WTC11 (cell line): ENCODE measurements around the gene CCHCR1. TPM values are rescaled to one million over a fixed set of nuclear protein-coding genes. Genes with fewer than 3 reads are reported as not detected.

Experiments used
- ATAC-seq: fragments of 200-7000 bp; cut with Tn5 transposase; 2 replicates; pipeline ENCODE4 v1.10.0; 2021; ENCODE audit warnings: mild to moderate bottlenecking, moderate library complexity
- CTCF ChIA-PET: fragments of 300-600 bp; sonication (Branson Sonifier 250); formaldehyde crosslinking; loops from one replicate; lab custom pipeline; 2021; ENCODE audit warnings: antibody characterized with exemption; lab: Charles Lee
- POLR2A ChIA-PET: fragments of 350-600 bp; sonication (Branson Sonifier 250); formaldehyde crosslinking; loops from one replicate; lab custom pipeline; 2021; ENCODE audit warnings: antibody characterized with exemption; lab: Charles Lee
- DNase-seq: peaks from one replicate; pipeline ENCODE4 v3.0.0; 2021; ENCODE audit warnings: low spot score
- H3K27ac Mint-ChIP-seq: 2 replicates; pipeline ENCODE4 v1.8.0; 2021; ENCODE audit warnings: mixed read lengths
- H3K27me3 Mint-ChIP-seq: 2 replicates; pipeline ENCODE4 v1.8.0; 2021; ENCODE audit warnings: low read depth, mild to moderate bottlenecking, moderate library complexity, mixed read lengths
- H3K36me3 Mint-ChIP-seq: 2 replicates; pipeline ENCODE4 v1.8.0; 2021; ENCODE audit warnings: mixed read lengths
- H3K4me1 Mint-ChIP-seq: 2 replicates; pipeline ENCODE4 v1.8.0; 2022; ENCODE audit warnings: mixed read lengths
- H3K4me3 Mint-ChIP-seq: 2 replicates; pipeline ENCODE4 v1.8.0; 2021; ENCODE audit warnings: mild to moderate bottlenecking, moderate library complexity, mixed read lengths
- H3K9me3 Mint-ChIP-seq: 2 replicates; pipeline ENCODE4 v1.8.0; 2021; ENCODE audit warnings: mixed read lengths
- EMX1 ChIP-seq: fragments of 250-450 bp; sonication (Bioruptor Pico); IDR thresholded peaks from 2 replicates; pipeline ENCODE4 v1.8.0; 2021; ENCODE audit warnings: mild to moderate bottlenecking
- GABPB1 ChIP-seq: sonication (generic); formaldehyde crosslinking; IDR thresholded peaks from 2 replicates; pipeline ENCODE4 v1.8.1; 2023; ENCODE audit warnings: mild to moderate bottlenecking, missing genetic modification reagents
- JAZF1 ChIP-seq: fragments of 250-450 bp; sonication (Bioruptor Pico); IDR thresholded peaks from 2 replicates; pipeline ENCODE4 v1.9.0; 2021; ENCODE audit warnings: moderate library complexity, mild to moderate bottlenecking, inconsistent platforms
- JUN ChIP-seq: sonication (generic); formaldehyde crosslinking; IDR thresholded peaks from 2 replicates; pipeline ENCODE4 v1.8.0; 2023; ENCODE audit warnings: mild to moderate bottlenecking, missing genetic modification reagents
- NFATC4 ChIP-seq: fragments of 250-450 bp; sonication (Bioruptor Pico); IDR thresholded peaks from 2 replicates; pipeline ENCODE4 v1.9.0; 2021; ENCODE audit warnings: mild to moderate bottlenecking
- NFYB ChIP-seq: sonication (generic); formaldehyde crosslinking; conservative IDR thresholded peaks from 2 replicates; pipeline ENCODE4 v1.8.0; 2022; ENCODE audit warnings: low read depth, missing genetic modification reagents
- TCF7 ChIP-seq: sonication (generic); formaldehyde crosslinking; IDR thresholded peaks from 2 replicates; pipeline ENCODE4 v1.8.0; 2022; ENCODE audit warnings: mild to moderate bottlenecking, low read depth, missing genetic modification reagents, moderate library complexity
- TEAD1 ChIP-seq: sonication (generic); formaldehyde crosslinking; IDR thresholded peaks from 2 replicates; pipeline ENCODE4 v1.8.0; 2022; ENCODE audit warnings: mild to moderate bottlenecking, missing genetic modification reagents
- ZNF232 ChIP-seq: sonication (generic); formaldehyde crosslinking; IDR thresholded peaks from 2 replicates; pipeline ENCODE4 v1.8.0; 2022; ENCODE audit warnings: mild to moderate bottlenecking, missing genetic modification reagents
- ZNF416 ChIP-seq: fragments of 250-450 bp; sonication (Bioruptor Pico); IDR thresholded peaks from 2 replicates; pipeline ENCODE4 v1.9.0; 2021; ENCODE audit warnings: mild to moderate bottlenecking, inconsistent platforms
- ZNF671 ChIP-seq: fragments of 250-450 bp; sonication (Bioruptor Pico); IDR thresholded peaks from 2 replicates; pipeline ENCODE4 v1.8.0; 2021; ENCODE audit warnings: mild to moderate bottlenecking
- total RNA-seq: library from RNA; stranded (reverse); gene quantifications from 3 replicates; pipeline ENCODE4 v1.2.3, GENCODE V29; 2021
- TF ChIP-seq, protein P1 (sequence below): fragments of 250-450 bp; sonication (Bioruptor Pico); conservative IDR thresholded peaks from 2 replicates; pipeline ENCODE4 v1.9.0; 2021; ENCODE audit warnings: mild to moderate bottlenecking
- TF ChIP-seq, protein P2 (sequence below): fragments of 250-450 bp; sonication (Bioruptor Pico); IDR thresholded peaks from 2 replicates; pipeline ENCODE4 v1.9.0; 2021; ENCODE audit warnings: mild to moderate bottlenecking
- TF ChIP-seq, protein P3 (sequence below): sonication (generic); formaldehyde crosslinking; IDR thresholded peaks from 2 replicates; pipeline ENCODE4 v1.8.1; 2023; ENCODE audit warnings: mild to moderate bottlenecking, missing genetic modification reagents, moderate library complexity
- TF ChIP-seq, protein P4 (sequence below): fragments of 250-450 bp; sonication (Bioruptor Pico); IDR thresholded peaks from 2 replicates; pipeline ENCODE4 v1.9.0; 2021; ENCODE audit warnings: mild to moderate bottlenecking
- TF ChIP-seq, protein P5 (sequence below): fragments of 250-450 bp; sonication (Bioruptor Pico); IDR thresholded peaks from 2 replicates; pipeline ENCODE4 v1.8.0; 2021; ENCODE audit warnings: mild to moderate bottlenecking

The CCHCR1 gene
- total RNA-seq, 1 experiment from 2014 or later, result 58.7 TPM

DNA sequence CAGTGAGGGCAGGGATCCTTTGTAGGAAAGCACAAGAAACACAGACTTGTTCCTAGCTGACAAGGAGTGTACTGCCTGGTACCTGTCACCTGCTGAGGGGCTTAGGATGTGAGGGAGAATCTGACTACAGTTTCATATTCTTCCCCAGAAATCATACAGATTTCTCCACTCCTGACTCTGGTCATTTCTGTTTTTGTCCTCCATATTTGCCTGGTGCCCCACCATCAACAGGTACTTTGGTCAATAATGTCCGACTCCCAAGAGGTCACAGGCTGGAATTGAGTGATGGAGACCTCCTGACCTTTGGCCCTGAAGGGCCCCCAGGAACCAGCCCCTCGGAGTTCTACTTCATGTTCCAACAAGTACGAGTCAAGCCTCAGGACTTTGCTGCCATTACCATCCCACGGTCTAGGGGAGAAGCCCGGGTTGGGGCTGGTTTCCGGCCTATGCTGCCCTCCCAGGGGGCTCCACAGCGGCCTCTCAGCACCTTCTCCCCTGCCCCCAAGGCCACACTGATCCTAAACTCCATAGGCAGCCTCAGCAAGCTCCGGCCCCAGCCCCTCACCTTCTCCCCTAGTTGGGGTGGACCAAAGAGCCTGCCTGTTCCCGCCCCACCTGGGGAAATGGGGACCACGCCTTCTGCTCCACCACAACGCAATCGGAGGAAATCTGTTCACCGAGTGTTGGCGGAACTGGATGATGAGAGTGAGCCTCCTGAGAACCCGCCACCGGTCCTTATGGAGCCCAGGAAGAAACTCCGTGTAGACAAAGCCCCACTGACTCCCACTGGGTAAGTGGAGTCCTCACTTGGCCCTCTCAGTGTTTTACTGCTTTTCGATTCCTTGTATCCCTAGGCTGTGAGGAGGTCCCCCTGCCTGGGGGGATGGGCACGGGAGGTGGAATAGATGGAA, 3.9 kb upstream of the CCHCR1 start:
- Mint-ChIP-seq H3K27me3 (no peaks in the 10 kb centered on the region), H3K9me3 (no peaks in the 10 kb centered on the region), H3K36me3 (peaks cover 44% of the 10 kb centered on the region), H3K27ac (peak overlapping the region; percentile 72), H3K4me1 (peaks cover 59% of the 10 kb centered on the region), H3K4me3 (no peak overlapping the region)
- CTCF ChIA-PET, result interaction anchor here (1.0 to 3.0 kb wide), 3 partner anchors 9 to 205 kb away, joined by 4 to 16 read pairs (median 6); no protein-coding TSS in a partner anchor
- ATAC-seq (no peak), DNase-seq (no peak)
- TF ChIP-seq ZNF671 (peak; percentile 26; the same call in 1 of the 2 replicates), JAZF1 (no peak), ZNF416 (CRISPR knock-in tag) (peak; percentile 44; the same call in 1 of the 2 replicates), JUN (CRISPR knock-in tag) (peak; percentile 43; the same call in 1 of the 2 replicates), ZNF232 (CRISPR knock-in tag) (no peak), NFATC4 (CRISPR knock-in tag) (peak; percentile 47), EMX1 (peak; percentile 72; the same call in 1 of the 2 replicates), NFYB (CRISPR knock-in tag) (no peak), TCF7 (no peak), TEAD1 (CRISPR knock-in tag) (no peak), GABPB1 (CRISPR knock-in tag) (no peak)
- TF ChIP-seq, protein P1, sequence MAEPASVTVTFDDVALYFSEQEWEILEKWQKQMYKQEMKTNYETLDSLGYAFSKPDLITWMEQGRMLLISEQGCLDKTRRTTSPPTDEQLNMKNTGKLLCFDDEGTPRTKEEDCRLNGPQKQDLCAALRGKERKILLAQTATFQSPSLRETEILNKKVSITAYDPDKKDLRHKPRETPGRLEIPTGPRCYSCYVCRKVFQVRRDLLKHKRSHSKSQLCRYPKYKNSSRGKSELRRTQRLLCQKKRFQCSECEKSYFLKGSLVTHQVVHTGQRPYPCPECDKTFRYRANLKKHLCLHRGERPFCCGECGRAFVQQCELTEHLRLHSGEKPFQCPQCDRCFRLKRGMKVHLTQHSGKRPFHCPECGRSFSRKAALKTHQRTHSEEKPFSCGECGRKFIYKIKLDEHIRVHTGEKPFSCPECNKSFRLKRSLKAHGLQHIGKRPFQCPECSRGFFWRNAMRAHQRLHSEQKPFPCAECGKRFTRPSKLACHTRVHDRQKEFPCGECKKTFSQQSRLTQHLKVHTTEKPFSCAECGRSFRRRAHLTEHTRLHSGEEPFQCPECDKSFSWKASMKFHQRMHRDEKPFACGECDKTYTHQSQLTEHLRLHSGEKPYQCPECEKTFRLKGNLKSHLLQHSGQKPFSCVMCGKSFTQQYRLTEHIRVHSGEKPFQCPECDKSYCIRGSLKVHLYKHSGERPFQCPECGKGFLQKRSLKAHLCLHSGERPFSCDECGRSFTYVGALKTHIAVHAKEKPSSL (CRISPR knock-in tag), result peak; percentile 87
- TF ChIP-seq, protein P2, sequence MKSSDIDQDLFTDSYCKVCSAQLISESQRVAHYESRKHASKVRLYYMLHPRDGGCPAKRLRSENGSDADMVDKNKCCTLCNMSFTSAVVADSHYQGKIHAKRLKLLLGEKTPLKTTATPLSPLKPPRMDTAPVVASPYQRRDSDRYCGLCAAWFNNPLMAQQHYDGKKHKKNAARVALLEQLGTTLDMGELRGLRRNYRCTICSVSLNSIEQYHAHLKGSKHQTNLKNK (CRISPR knock-in tag), result peak; percentile 34
- TF ChIP-seq, protein P3, sequence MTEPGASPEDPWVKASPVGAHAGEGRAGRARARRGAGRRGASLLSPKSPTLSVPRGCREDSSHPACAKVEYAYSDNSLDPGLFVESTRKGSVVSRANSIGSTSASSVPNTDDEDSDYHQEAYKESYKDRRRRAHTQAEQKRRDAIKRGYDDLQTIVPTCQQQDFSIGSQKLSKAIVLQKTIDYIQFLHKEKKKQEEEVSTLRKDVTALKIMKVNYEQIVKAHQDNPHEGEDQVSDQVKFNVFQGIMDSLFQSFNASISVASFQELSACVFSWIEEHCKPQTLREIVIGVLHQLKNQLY, result peak; percentile 33; the same call in 1 of the 2 replicates
- TF ChIP-seq, protein P4, sequence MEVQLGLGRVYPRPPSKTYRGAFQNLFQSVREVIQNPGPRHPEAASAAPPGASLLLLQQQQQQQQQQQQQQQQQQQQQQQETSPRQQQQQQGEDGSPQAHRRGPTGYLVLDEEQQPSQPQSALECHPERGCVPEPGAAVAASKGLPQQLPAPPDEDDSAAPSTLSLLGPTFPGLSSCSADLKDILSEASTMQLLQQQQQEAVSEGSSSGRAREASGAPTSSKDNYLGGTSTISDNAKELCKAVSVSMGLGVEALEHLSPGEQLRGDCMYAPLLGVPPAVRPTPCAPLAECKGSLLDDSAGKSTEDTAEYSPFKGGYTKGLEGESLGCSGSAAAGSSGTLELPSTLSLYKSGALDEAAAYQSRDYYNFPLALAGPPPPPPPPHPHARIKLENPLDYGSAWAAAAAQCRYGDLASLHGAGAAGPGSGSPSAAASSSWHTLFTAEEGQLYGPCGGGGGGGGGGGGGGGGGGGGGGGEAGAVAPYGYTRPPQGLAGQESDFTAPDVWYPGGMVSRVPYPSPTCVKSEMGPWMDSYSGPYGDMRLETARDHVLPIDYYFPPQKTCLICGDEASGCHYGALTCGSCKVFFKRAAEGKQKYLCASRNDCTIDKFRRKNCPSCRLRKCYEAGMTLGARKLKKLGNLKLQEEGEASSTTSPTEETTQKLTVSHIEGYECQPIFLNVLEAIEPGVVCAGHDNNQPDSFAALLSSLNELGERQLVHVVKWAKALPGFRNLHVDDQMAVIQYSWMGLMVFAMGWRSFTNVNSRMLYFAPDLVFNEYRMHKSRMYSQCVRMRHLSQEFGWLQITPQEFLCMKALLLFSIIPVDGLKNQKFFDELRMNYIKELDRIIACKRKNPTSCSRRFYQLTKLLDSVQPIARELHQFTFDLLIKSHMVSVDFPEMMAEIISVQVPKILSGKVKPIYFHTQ (CRISPR knock-in tag), result peak; percentile 10; the same call in 1 of the 2 replicates
- TF ChIP-seq, protein P5, sequence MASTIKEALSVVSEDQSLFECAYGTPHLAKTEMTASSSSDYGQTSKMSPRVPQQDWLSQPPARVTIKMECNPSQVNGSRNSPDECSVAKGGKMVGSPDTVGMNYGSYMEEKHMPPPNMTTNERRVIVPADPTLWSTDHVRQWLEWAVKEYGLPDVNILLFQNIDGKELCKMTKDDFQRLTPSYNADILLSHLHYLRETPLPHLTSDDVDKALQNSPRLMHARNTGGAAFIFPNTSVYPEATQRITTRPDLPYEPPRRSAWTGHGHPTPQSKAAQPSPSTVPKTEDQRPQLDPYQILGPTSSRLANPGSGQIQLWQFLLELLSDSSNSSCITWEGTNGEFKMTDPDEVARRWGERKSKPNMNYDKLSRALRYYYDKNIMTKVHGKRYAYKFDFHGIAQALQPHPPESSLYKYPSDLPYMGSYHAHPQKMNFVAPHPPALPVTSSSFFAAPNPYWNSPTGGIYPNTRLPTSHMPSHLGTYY (CRISPR knock-in tag), result peak; percentile 46; the same call in 1 of the 2 replicates
- POLR2A ChIA-PET, result interaction anchor here (0.7 to 3.6 kb wide), 3 partner anchors 11 to 32 kb away, joined by 5 to 44 read pairs (median 8); no protein-coding TSS in a partner anchor
